HG02840 (cell line): ENCODE results near the gene SHF.

Experiments used
- ATAC-seq: cut with Tn5 transposase; IDR thresholded peaks from one replicate; pipeline ENCODE4 v1.9.1; 2021; ENCODE audit warnings: mild to moderate bottlenecking, moderate library complexity, moderate number of reproducible peaks; ENCODE audit not compliant: unreplicated experiment, low FRiP score

SHF gene

DNA sequence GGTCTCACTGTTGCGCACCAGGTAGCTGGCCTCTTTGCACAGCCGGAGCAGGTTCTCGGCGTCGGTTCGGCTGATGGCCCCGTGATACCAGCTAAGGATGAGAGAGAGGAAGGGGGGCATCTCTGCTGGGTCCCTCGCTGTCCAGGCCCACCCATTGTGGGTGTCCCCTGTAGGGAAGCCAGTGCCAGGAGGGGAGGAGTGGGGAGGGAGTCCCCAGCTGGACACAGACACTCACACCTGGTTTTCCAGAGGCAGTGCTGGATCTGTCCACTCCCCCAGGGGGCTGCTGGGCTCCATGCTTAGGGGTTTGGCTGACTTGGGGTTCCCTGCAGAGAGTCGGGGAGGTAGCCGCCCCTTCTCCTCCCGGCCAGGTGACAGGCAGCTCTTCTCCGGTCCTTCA, 15.9 kb downstream of the SHF start:
- no peak for ATAC-seq

GRCh38 chr15:45169608-45170480, 17.9 kb downstream of the SHF start:
- no peak for ATAC-seq

DNA sequence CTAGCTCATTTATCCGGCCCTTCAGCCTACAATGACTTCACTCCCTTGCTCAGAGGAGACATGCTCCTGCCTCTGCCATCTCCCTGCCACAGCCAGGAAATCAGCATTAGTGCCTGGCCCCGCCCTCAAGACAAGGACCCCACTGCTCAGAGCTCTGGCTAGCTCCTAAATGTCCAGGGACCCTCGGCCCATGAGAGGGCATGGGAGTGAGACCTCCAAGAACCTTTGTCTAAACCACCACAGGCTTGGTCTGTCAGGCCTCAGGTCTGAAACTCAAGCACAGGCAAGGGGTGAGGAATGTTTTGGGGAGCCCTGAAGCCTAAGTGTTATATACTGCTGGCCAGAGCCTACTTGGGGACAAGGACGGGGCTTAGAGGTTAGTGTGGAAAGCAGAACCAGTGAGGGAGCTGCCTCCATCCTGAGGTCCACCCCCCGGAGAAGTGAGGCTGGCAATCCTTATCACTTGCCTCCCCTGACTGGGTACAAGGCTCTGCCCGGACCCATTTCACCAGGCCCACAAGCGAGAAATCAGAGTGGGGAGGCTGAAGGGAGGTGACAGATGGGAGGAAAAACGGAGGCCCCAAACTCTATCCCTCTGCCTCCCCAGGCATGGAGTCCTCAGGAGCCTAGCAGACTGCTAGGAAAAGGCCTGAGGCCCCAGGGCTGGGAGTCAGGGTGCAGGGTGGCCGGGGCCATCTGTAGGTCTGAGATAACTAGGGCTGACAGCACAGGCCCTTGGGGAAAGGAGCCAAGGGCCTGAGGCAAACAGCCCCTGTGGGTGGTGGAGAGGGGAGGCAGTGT, 18.8 kb downstream of the SHF start:
- no peak for ATAC-seq

GRCh38 chr15:45168286-45168685, 19.5 kb downstream of the SHF start:
- no peak for ATAC-seq

DNA sequence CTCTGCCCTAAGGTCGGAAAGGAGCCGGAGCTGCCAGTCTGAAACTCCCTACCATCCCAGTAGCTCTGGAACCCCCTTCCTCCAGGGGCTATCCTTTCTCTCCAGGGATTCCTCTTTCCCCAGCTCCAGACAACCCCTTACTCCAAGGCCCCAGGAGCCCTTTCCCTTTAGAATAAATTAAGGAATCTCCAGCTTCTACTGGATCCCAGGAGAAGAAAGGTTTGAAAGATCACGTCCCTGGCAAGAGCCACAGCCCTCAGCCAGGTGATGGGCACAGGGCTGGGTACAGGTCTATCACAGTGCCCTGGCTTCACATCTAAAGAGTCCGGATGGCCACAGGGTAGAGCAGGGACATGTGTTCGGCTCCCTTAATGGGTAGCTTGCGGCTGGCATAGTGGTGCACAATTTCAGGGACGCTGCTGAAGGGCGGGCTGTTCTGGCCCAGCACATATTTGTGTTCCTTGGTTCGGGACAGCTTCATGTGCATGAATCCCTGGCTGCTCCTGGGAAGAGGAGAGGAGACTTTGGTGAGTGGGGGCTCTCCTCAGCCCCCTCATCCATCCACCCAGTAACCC, 20.0 kb downstream of the SHF start:
- ATAC-seq: no peak

DNA sequence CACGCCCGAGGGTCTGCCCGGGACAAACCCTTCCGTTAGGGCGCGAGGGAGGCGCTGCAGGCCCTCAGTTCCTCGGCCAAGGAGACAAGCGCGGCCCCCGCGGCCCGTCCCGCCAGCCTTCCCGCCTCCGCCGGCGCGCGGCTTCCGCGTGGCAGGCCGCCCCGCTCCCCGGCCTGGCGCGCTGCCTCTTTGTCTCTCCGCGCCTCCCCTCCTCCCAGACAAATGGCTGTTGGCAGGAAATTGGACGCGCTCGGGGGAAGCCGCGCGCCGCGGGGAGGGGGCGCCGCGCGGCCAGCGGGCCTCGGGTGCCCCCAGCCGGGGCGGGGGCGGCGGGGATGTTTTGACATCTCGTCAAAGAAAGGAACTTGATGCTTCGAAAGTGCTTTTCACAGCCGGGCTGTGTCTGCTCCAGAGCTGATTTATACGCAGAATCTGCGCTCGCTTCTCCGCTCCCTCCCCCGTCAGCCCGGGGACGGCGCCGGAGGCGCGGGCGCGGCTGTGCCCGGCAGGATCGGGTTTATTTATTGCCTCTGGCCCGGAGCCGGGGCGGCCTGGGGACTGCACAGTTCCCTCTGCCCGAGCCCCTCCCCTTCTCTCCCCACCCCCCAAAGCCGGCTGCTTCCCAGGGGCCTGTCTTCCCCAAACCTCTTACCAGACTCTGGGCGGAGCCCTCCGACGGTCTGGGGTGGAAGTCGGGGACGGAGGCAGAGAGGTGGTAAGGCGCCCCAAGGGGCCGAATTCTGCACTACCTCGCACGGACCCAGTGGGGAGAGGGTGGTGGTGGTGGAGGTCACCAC, 20.7 kb downstream of the SHF start:
- ATAC-seq: peak; percentile 75

GRCh38 chr15:45165536-45165935, 22.2 kb downstream of the SHF start:
- no peak for ATAC-seq

DNA sequence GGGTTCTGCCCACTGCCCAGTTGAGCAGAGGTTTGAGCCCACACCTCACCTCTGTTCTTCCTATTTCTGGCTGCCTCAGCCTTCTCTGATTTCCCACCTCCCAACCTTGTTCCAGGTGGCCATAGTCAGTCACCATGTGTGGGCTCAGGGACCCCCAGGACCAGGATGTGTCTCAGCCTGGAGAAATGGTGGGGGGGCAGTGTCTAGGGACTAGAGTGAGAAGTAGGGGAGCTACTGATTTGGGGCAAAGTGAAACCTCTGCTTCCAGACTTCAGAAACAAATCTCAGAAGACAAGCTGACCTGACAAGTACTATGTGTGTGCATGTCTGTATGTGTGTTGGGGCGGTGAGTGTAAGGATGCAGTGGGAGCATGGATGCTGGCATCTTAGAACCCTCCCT, 22.9 kb downstream of the SHF start:
- ATAC-seq: no peak

- ATAC-seq: no peak
Measured at GRCh38 chr15:45163508-45163856, 24.3 kb downstream of the SHF start.

- peak; percentile 42 for ATAC-seq
Measured at GRCh38 chr15:45162771-45163507, 24.8 kb downstream of the SHF start.

- ATAC-seq: no peak
Measured at GRCh38 chr15:45161666-45162065, 26.1 kb downstream of the SHF start.

- ATAC-seq: no peak
Measured at GRCh38 chr15:45157974-45158373, 29.8 kb downstream of the SHF start.

GRCh38 chr15:45156744-45157455, 30.9 kb downstream of the SHF start:
- ATAC-seq: no peak

GRCh38 chr15:45155739-45156138, 32.0 kb downstream of the SHF start:
- ATAC-seq: no peak

- ATAC-seq: no peak
Measured at GRCh38 chr15:45151998-45152828, 35.6 kb downstream of the SHF start.

DNA sequence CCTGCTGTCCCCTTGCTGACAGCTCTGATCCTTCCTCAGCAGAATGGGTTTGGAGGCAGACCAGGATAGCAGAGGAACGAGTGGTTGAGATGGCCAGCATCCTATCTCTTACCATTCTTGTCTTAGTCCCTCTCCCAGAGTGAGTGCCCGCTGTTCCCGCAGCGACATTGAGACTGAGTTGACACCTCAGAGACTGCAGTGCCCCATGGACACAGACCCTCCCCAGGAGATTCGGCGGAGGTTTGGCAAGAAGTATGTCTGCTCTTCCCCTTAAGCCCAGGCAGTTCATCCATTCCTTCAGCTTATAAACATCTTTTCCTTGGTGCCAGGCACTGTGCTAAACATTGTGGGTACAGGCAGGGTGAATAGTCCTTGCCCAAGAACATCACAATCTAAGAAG, 36.8 kb downstream of the SHF start:
- no peak for ATAC-seq

DNA sequence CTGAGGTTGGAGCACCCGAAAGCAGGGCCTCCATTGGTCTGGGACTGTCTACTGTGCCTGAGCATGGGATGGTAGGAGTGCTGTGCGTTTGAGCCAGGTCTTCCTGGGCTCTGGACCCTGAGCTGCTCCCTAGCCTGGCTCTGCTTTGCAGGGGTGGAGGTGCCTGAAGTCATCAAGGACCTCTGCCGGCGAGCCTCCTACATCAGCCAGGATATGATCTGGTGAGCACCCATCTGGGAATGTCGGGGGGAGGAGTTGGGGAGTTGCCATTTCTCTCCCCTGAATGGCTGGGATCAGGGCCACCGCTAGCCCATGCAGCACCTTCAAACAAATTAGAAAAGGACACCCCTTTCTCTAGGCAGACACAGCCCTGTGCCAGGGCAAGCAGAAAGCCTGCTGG, 37.3 kb downstream of the SHF start:
- no peak for ATAC-seq

- no peak for ATAC-seq
Measured at GRCh38 chr15:45149060-45149459, 38.7 kb downstream of the SHF start.
